KBM-7 (cell line): ENCODE results near the gene FHIP2A.
"Not testable (repeated sequence)": the region's sequence is repeated elsewhere in the genome, so short reads cannot be mapped to it uniquely, and the experiment has no call there.

Experiments
- DNase-seq: peaks from one replicate; pipeline ENCODE4 v3.0.0-alpha.2; 2015
- in situ Hi-C: fragments of 300-500 bp; cut with MboI; formaldehyde crosslinking; loops from 2 replicates; pipeline ENCODE4 v1.14.3; 2020; ENCODE audit warnings: low sequenced_read_pairs, low pct_unique_long_range_greater_than_20kb, mixed read lengths

FHIP2A gene

GRCh38 chr10:114854906-114855305, 33.3 kb downstream of the FHIP2A start:
- in situ Hi-C loops: no loop called here
- no peak for DNase-seq

DNA sequence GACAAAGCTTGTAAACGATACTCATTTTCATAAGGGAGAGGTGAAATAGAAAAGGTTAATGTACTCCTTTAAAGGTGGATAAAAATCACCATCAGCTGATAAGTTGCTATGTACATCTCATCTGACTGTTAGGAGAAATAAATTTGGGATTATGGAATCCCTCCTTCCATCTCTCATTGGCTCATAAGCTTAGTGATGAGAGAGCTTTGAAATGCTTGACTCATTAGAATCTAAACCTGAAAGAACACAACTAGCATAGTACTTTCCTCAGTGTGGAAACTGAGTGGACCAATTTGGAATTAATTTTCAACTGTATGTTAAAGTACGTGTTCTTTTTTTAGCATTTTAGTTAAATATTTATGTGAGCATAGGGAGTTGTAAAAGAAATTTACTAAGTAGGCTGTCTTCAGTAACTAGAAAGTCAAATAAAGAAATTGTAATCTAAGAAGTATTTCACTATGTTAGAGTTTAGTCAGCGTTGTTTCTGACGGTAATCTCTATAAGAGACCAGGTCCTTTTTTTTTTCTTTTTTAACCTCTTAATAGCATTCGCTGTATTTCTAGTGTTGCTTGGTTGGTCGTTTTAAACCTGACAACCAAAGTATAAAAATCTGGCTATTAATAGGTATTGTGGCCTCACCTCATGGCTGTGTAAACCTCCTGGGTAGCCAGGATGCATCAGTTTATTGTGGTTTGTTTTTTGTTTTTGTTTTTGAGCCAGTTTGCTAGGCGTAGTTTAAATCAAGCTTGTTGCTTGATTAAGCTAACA, 34.4 kb downstream of the FHIP2A start:
- no peak for DNase-seq
- in situ Hi-C loops: no loop called here

DNA sequence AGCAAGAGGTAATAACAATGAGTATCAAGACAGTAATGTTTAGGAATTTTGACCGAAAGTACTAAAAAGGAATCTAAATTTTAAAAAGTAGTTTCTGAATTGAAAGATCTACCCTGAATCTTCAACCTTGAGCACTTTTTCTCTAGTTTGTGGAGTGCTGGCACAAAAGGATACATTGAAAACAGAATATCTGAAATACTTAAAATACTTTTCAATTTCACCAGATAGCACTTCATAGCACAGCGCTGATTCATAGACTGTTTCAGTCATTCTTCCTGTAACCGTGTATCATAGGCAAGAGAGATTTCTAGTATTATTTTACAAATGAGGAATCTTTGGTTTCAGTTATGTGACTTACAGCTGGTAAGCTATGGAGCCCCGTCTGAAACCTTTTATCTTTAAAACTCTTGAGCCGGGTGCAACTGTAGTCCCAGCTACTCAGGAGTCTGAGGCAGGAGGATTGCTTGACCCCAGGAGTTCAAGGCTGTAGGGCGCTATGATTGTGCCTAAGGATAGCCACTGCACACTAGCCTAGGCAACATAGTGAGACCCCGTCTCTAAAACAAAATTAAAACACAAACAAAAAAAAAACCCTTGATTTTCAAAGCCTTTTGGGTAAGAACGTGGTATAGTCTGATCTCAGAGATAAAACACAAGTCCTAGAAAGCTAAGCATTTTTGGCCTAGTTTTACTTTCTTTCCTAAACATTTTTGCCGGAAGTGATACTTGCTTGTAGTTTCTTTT, 35.1 kb downstream of the FHIP2A start:
- in situ Hi-C loops: no loop called here
- DNase-seq: no peak

DNA sequence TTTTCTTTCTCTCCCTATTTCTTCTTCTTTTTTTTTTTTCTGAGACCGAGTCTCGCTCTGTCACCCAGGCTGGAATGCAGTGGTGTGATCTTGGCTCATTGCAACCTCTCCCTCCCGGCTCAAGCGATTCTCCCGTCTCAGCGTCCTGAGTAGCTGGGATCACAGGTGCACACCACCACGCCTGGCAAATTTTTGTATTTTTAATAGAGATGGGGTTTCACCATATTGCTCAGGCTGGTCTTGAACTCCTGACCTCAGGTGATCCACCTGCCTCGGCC, 35.6 kb downstream of the FHIP2A start:
- DNase-seq, in situ Hi-C loops: not testable (repeated sequence)

GRCh38 chr10:114857922-114858629, 36.5 kb downstream of the FHIP2A start:
- in situ Hi-C loops: no loop called here
- DNase-seq: no peak

DNA sequence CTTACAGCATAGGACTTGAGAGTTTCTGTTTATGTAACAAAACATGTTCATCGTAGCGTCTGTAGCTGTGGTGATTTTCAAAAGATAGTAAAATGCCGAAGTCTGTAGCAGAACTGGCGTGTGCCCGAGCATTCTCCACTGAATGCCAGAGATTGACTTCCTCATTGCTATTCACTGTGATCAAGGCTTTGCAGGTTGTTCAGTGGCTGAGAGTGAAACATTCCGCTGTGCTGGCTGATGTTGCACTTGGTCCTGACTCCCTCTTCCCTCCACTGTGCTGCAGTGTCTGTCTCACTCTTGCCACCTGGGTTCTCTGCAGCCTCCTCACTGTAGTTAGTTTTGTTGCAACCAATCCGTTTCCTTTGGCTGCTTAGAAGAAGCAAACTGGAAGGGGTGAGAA, 37.6 kb downstream of the FHIP2A start:
- in situ Hi-C loops: no loop called here
- DNase-seq: no peak

DNA sequence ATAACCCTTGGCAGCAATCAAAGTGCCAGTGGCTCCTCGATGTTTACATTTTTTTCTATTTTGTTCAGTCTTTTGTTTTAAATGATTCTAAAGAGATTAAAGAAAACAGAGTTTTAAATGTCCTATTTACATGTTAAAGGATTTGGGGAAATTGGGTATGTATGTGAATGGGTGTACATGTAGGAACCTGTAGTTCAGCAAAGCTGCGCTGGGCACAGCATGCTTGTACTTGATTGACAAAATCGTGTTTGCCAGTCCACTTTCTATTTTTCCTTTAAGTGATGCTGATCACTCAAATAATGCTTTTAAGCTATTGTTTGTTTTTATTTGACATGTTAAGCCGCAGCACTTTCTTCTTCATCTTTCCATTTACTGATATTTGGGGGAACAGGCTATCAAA, 40.9 kb downstream of the FHIP2A start:
- DNase-seq: no peak
- in situ Hi-C loops: no loop called here

- in situ Hi-C loops: no loop called here
Observed at GRCh38 chr10:114867365-114867764, 45.8 kb downstream of the FHIP2A start.

DNA sequence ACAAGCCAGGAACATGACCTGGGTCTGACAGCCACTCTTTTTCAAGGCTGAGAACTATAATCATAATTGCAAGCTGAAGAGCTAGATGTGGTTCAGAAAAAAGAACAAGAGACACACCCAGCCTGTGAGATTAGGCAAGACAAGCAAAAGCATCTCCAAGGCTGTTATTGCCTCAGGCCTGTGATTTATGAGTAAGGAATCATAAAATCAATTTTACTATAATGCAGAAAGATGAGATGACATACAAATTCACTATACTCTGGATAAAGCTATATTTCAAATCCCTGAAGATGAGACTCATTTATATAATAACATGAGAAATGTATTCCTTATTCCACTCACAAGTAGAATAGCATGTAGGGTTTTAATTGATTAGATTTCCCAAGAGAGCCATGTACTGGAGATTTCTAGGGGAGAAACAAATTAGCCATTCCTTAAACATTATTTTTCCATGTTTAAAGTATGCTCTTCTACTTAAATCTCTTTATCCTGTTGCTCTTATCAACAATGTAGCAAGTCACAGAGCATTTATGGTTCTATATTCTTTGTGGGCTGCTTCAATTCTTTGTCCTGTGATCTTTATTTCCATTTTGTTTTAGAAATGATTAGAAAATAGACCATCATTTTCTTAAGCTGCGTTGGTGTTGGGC, 47.4 kb downstream of the FHIP2A start:
- no peak for DNase-seq
- in situ Hi-C loops: no loop called here

More at GRCh38 chr10:114867365-114867764, 45.8 kb downstream of the FHIP2A start:
- DNase-seq: no peak

GRCh38 chr10:114869520-114869892, 47.9 kb downstream of the FHIP2A start:
- DNase-seq: no peak
- in situ Hi-C loops: no loop called here

GRCh38 chr10:114870486-114870885, 48.9 kb downstream of the FHIP2A start:
- no peak for DNase-seq
- in situ Hi-C loops: no loop called here

- in situ Hi-C loops: no loop called here
Observed at GRCh38 chr10:114871379-114871778, 49.8 kb downstream of the FHIP2A start.

More at GRCh38 chr10:114871379-114871778, 49.8 kb downstream of the FHIP2A start:
- DNase-seq: no peak
